Activated CD8-positive, alpha-beta memory T cell treated with anti-CD3 and anti-CD28 coated beads for 48 hours (primary cell): ENCODE data around the gene PPP1R14D.

Experiments
- DNase-seq, 3 experiments: peaks; one replicate each; pipeline ENCODE4 v3.0.0-alpha.2; 2020; ENCODE audit warnings: low read depth in 2 of 3, low spot score in 2 of 3

The PPP1R14D gene

GRCh38 chr15:40853241-40853890 is 24.9 kb upstream of the PPP1R14D start:
- no peak for DNase-seq

GRCh38 chr15:40852529-40852928 is 24.0 kb upstream of the PPP1R14D start:
- DNase-seq = no peak

GRCh38 chr15:40850576-40851112 is 22.1 kb upstream of the PPP1R14D start:
- DNase-seq = no peak

DNA sequence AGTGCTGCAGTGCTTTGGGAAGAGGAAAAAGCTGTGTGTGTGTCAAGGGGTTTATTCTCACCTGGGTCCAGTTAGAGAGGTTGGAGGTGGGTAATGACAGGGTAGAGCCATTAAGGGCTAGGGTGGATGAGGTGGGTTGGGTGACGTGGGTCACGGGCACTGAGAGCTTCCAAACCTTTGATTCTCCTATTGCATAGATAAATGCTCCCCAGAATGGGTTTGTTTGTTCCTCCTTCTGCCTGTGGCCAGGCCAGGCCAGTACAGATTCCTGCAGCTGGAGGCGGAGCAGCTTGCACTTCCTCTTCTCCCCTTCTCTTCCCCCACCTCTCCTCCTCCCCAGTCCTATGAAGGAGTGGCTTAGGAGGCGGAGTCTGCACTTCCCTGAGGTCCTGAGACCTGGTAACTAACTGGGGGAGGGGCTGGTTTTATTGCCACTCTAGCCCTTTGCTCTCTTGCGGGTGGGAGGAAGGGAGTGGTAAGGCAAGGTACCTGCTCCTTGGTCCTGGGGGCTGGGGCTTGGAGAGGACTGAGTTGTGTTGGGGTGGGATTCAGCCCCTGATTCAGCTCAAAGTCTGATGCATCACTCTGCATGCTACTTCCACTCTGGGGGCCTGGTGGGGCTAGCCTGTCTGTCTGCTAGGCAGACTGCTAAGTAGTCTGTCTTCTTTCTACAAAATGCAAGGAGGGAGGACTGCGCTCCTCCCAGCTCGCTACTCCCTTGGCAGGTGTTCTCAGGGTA is 18.9 kb upstream of the PPP1R14D start:
- DNase-seq = no peak

- DNase-seq = no peak
Measured at GRCh38 chr15:40846841-40847222, 18.3 kb upstream of the PPP1R14D start.

- DNase-seq = no peak
Measured at GRCh38 chr15:40845511-40846284, 17.2 kb upstream of the PPP1R14D start.

DNA sequence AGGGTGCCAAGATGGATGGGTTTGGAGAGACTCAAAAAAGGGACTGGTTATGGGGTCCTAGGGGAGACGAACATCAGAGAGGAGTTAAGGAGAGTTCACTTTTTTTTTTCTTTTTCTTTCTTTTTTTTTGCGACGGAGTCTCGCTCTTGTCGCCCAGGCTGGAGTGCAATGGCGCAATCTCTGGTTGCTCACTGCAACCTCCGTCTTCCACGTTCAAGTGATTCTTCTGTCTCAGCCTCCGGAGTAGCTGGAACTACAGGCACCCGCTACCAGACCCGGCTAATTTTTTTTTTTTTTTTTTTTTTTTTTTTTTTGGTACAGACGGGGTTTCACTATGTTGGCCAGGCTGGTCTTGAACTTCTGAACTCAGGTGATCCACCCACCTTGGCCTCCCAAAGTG is 16.5 kb upstream of the PPP1R14D start:
- no peak for DNase-seq

GRCh38 chr15:40844696-40845030 is 16.2 kb upstream of the PPP1R14D start:
- peak; percentile 6 to 43 (median 16) for DNase-seq

GRCh38 chr15:40843885-40844695 is 15.6 kb upstream of the PPP1R14D start, which contains the start of gene SPINT1:
SPINT1 (plus strand) TSS chr15:40844048; CDS start chr15:40844555, 507 bp downstream.
- peak; percentile 23 to 56 (median 38) for DNase-seq

- DNase-seq = no peak
Measured at GRCh38 chr15:40843261-40843884, 14.9 kb upstream of the PPP1R14D start.

- no peak for DNase-seq
Measured at GRCh38 chr15:40841741-40842140, 13.2 kb upstream of the PPP1R14D start.

DNA sequence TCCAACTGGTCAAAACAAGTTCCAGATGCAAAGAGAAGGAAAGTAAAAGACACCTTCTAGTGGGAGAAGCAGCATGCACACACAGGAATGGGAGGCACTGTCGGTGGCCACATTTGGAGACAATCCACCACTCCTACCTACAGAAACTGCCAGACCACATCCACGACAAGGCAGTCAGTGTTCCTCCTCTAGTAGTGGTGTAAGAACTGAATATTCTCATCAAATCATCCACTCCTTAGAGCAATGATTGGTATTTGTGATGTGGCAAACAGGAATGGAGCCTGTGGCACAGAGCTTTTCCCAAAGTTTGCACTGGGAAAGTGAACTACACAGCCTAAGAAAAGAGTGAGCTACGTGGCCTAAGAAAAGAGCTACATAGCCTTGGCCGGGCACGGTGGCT is 10.2 kb upstream of the PPP1R14D start:
- no peak for DNase-seq

DNA sequence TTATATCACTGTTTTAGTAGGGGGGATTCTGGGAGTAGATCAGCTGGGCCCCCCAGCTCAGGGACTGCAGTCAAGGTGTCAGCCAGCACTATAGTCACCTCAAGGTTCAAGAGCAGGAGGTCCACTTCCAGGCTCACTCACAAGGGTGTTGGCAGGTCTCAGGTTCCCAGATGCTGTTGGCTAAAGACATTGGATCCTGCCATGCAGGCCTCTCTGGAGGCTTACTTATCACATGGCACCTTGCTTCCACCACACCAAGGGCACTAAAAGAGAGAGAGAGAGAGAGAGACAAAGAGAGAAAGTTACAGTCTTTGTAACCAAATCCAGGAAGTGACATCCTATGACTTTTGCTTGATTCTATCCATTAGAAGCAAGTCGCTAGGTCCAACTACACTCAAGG is 7.5 kb upstream of the PPP1R14D start:
- DNase-seq = no peak

DNA sequence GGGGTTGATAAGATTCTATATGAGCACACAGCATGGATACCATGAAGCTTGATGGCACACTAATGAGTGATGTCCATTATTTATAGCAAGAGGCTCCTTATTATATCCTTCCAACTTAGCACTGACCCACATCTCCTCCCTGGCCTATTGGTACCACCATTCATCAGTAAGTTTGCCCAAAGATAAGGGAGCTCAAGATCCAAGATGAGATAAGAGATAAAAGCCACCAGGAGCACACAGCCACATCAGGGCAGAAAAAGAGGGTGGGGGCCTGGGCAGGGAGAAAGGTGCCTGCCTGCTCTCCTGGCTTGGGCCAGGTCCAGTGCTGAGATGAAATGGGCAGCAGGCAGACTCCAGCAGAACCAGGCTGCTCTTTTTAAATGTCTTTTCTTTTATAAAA is 4.4 kb upstream of the PPP1R14D start:
- DNase-seq = no peak

DNA sequence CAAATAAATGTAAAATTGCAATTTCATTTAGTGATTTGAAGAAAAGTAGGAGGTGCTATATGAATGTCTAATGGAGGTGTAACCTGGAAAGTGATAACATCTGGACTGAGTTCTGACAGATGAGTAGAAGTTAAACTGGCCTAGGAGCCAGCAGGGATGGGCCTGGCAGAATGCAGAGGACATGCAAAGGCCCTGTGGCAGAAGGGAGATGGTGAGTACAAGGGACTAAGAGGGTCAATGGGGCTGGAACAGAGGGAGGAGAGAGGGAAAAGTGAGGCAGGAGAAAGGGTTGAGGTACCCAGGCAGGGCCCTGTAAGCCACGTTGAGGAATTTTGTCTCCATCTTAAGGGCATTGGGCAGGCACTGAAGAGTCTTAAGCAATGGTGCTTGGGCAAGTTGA is 3.4 kb upstream of the PPP1R14D start:
- no peak for DNase-seq

- no peak for DNase-seq
Measured at GRCh38 chr15:40830884-40831283, 2.4 kb upstream of the PPP1R14D start.

GRCh38 chr15:40829115-40829514 is 607 bp upstream of the PPP1R14D start:
- DNase-seq = no peak

GRCh38 chr15:40826423-40827075 is 2.0 kb downstream of the PPP1R14D start:
- no peak for DNase-seq

GRCh38 chr15:40825661-40826422 is 2.7 kb downstream of the PPP1R14D start:
- no peak for DNase-seq
